GM03348 (cell line): Measurements from ENCODE around the gene WWOX.

ENCODE experiments used
- DNase-seq: peaks from one replicate; pipeline ENCODE4 v3.0.0; 2012; ENCODE audit warnings: low spot score

Gene WWOX

DNA sequence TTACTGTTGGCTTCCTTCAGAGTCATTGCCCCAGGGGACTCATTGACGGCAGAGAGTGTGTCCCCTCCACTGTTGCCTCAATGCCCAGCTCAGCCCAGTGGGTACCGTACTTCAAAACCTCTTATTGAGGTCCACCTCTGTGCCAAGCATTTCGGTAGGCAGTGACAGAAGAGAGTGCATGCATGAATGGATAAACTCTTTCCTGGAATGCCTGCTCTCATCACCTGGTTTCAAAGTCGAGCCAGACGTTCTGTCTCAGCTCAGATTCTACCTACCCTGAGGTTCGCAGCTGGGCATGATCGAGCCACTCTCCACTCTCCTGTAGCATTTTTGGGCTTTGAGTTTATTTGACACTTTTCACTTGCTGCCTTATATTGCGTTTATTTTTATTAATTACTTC, 854.1 kb downstream of the WWOX start:
- DNase-seq = no peak

DNA sequence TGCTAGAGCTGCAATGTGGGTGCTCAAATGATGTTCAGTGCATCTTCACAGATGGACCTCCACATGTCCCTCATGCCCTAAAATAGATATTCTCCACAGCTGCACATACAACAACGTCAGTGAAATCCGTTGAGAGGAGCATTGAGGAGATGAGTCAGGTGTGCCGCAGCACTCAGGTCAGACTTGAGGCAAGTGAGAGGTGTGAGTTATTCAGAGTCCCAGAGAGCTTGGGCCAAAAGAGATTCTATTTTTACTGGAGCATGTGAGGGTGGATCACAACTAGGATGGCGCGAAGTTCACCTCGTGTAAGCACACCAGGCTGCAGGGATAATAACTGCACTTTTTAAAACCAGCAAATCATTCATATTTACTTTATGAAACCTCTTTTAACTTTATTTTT, 855.8 kb downstream of the WWOX start:
- no peak for DNase-seq

GRCh38 chr16:78956859-78957258, 857.4 kb downstream of the WWOX start:
- DNase-seq = no peak

DNA sequence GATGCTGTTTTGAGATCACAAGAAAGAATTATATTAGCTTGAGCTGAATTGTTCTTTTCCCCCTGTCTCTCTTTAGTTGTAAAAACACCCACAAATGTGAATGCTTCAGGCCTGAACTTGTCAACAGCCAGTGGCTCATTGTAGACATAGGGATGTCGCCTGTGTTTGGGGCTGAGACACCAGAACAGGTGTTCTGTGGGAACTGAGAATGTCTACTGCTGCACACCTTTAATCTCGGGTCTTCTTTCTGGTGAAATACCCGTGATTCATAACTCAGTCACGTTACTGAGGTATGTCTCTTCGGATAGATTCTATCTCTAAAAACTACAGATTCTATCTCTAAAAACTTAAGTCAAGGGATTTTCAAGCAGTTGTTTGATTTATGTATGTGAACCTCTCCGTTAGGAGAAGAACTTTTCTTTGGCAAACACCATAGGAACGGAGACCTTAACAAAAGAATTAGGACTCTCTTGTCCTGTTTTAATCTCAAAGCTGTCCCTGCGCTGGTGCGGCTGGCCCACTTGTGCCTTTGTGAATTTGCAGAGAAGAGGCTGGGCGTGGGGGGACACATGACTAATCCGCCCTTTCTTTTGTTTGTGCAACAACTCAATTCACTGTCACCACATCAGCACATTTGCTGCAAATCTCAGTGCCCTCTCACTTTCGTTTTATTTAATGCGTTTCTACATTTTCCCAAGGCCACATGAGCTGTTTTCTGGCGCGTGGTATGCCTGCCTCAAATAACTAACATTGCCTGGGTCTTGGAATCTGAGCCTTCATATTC, 858.1 kb downstream of the WWOX start:
- no peak for DNase-seq

GRCh38 chr16:78961464-78961863, 862.0 kb downstream of the WWOX start:
- no peak for DNase-seq

- no peak for DNase-seq
These were observed 863.0 kb downstream of the WWOX start for GRCh38 chr16:78962457-78962929.

DNA sequence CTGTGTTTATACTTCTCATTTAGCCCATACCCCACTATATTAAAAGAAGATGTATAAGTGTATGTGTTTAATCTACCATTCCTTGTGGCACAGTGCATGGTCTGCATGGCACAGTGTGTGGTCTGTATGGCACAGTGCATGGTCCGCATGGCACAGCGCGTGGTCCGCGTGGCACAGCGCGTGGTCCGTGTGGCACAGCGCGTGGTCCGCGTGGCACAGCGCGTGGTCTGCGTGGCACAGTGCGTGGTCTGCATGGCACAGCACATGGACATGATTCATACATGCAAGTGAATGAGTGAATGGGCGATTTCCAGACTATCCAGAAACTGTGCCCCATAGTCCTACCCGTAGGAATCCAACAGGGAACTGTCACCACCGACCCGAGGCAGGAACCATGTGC, 868.5 kb downstream of the WWOX start:
- no peak for DNase-seq

DNA sequence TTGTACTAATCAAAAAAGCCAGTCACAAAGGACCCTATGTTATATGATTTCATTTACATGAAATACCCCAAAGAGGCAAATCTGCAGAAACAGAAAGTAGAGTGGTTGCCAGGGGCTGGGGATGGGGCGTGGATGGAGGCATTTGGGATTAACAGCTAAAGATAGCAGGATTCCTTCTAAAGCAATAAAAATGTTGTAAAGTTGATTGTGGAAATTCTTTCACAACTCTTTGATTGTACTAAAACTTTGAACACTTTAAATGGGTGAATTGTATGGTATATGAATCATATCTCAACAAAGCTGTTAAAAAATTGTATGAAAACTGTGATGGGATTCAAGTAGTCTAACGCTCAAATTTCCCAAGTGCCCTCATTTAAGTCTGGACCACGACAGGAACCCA, 870.3 kb downstream of the WWOX start:
- DNase-seq = no peak

DNA sequence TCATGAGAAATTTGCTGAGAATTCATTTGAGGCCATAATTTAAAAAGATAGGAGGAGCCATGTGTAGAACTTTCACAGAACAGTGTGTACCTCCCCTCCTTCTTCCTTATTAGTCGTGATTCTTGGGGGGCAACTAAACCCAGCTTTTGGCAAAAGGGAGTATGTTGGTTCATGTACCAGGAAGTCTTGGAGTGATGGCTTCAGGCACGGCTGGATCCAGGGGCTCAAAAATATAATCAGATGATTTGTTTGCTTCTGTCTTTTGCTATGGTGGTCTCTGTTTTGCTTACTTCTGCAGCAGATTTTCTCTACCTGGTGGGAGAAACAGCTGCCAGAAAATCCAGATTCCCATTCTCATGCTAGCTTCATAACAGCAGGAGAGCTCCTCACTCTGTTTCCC, 871.2 kb downstream of the WWOX start:
- no peak for DNase-seq

- DNase-seq = no peak
These were observed 872.6 kb downstream of the WWOX start for GRCh38 chr16:78972006-78972405.

DNA sequence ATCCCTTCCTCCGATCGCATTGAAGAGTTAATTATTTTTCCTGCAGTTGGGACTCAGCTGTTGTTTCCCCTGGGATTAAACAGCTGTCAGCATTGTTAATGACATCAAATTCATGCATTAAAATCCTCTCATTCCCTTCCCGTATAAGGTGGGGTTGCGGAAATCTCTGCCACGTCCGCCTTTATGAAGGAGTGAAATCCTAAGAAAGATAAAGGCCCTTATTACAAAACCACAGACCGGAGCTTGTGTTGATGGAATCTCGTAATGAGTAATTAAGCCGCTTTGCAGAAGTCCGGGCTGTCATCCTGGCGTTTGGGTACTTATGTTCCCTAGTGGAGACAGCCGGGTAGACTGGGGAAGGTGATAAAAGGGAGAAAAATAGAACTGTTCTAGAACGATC, 873.5 kb downstream of the WWOX start:
- DNase-seq = no peak

GRCh38 chr16:78976212-78976611, 876.8 kb downstream of the WWOX start:
- no peak for DNase-seq

GRCh38 chr16:78980825-78981224, 881.4 kb downstream of the WWOX start:
- no peak for DNase-seq

- DNase-seq = no peak
These were observed 882.8 kb downstream of the WWOX start for GRCh38 chr16:78982096-78982744.

DNA sequence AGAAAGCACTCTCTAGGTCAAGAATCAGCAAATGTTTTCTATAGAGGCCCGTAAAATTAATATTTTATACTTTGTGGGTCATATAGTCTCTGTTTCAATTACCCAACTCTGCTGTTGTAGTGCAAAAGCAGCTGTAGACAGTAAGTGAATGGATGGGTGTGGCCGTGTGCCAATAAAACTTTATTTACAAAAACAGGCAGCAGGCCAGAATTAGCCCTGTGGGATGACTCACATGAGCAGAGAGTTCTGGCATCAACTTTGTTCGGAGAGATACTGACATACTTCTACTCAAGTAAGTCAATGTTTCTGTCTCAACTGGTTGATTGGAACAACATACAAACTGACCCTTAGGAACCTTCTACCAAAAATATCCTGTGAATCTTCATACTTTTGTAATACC, 884.9 kb downstream of the WWOX start:
- no peak for DNase-seq

DNA sequence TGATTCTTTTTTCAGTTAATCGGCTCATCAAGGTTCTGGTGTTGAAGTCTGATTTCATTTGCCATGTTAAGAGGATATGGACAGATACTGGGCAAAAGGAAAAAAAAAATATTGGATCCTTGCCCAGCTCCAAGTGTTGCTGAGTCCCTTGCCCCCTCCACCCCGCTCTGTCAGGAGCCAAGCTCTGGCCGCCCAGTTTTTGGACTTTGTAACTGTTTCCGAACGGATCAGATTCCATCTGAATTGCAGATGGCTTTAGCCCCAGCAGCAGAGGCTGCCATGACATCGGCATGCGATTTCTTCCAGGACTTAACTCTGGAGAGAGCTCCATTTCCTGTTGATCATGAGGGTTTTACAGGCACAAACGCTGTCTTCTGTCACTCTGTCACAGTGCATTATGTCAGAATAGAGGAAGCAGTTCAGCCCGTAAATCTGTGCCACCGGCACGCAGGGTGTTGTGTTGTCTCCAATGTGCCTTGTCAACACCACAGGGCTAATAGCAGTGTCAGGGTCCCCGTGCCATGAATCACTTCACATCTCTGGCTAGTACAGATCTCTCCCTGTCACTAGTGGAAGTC, 885.5 kb downstream of the WWOX start:
- no peak for DNase-seq

- no peak for DNase-seq
These were observed 886.5 kb downstream of the WWOX start for GRCh38 chr16:78985716-78986605.

GRCh38 chr16:78987666-78988065, 888.2 kb downstream of the WWOX start:
- DNase-seq = no peak

GRCh38 chr16:78988361-78988969, 889.0 kb downstream of the WWOX start:
- DNase-seq = no peak

- DNase-seq = no peak
These were observed 890.9 kb downstream of the WWOX start for GRCh38 chr16:78990309-78990701.

- DNase-seq = no peak
These were observed 892.5 kb downstream of the WWOX start for GRCh38 chr16:78992001-78992400.

DNA sequence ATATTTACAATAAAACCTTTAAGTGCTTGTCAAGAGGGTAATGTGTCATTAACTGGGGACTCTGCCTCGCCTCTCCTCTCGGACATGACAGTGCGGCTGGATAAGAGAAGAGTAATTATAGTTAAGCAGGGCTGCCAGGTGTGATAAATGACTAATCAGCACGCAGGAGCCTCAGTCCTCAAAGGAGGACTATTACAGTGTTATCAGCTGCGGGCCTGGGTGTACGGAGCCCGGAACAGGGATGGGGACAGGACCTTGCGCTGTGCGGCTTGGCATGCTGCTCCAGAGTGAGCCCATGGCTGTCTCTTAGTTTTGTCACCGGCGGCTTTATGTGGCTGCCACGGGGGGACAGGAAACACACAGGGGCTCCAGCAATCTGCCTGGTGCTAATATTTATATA, 893.9 kb downstream of the WWOX start:
- no peak for DNase-seq
